ENCODE data around the gene SAT2.

- TF ChIP-seq CTCF (IDR thresholded peaks at IDR 0.05; ENCODE audit: insufficient read depth, low read depth, low read length) (no peak), EZH2 (IDR thresholded peaks at IDR 0.05; ENCODE audit: insufficient read depth, low read length) (no peak)
Observed at GRCh38 chr17:7668482-7668881, 40.9 kb upstream of the SAT2 start.
